HG02970 (cell line): Measurements from ENCODE around the gene RBPJ.
"Not testable (repeated sequence)": the region's sequence is repeated elsewhere in the genome, so short reads cannot be mapped to it uniquely, and the experiment has no call there.

Experiments used
- ATAC-seq: cut with Tn5 transposase; IDR thresholded peaks from one replicate; pipeline ENCODE4 v1.9.1; 2021; ENCODE audit warnings: mild to moderate bottlenecking, moderate library complexity, moderate number of reproducible peaks; ENCODE audit not compliant: unreplicated experiment, low FRiP score

RBPJ gene

GRCh38 chr4:26368685-26369084, 47.9 kb downstream of the RBPJ start:
- ATAC-seq, result no peak

DNA sequence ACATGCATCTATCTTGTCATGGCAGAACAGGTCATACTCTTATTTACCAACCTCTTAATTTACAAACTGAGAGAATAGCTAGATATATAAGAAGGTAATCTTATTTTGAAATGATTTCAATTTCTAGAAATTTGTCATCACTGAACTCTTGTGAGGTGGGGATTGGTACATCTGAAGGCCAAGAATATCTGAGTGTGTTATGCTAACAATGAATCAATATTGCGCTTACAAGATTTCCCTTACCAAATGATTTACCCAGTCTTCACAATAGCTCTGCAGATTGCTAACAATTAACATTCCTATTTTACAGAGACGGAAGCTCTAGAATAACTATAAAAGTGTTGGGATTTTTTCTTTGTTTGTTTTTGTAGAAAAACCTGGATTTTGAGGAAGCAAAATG, 48.3 kb downstream of the RBPJ start:
- no peak for ATAC-seq

- no peak for ATAC-seq
Measured at GRCh38 chr4:26369581-26369980, 48.8 kb downstream of the RBPJ start.

- ATAC-seq, result no peak
Measured at GRCh38 chr4:26372076-26372475, 51.3 kb downstream of the RBPJ start.

GRCh38 chr4:26372525-26373172, 51.8 kb downstream of the RBPJ start:
- peak; percentile 63 for ATAC-seq

DNA sequence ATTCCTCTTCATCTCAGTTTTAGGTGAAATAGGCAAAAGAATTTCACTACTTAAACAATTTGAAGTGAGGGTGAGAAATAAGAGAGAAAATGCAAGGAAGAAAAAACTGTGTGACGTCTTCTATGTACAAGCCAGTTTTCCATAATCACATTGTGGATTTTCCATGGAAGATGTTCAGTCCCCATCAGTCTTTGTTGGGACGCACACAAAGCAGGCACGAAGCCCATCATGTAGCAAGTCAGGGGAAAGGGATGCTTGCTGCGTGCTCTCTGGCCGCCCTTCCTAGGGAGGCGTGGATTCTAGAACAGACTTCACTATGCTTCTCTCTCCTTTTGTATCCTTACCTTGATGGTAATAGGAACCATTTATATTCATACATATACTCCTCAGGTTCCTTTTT, 54.7 kb downstream of the RBPJ start:
- ATAC-seq, result no peak

DNA sequence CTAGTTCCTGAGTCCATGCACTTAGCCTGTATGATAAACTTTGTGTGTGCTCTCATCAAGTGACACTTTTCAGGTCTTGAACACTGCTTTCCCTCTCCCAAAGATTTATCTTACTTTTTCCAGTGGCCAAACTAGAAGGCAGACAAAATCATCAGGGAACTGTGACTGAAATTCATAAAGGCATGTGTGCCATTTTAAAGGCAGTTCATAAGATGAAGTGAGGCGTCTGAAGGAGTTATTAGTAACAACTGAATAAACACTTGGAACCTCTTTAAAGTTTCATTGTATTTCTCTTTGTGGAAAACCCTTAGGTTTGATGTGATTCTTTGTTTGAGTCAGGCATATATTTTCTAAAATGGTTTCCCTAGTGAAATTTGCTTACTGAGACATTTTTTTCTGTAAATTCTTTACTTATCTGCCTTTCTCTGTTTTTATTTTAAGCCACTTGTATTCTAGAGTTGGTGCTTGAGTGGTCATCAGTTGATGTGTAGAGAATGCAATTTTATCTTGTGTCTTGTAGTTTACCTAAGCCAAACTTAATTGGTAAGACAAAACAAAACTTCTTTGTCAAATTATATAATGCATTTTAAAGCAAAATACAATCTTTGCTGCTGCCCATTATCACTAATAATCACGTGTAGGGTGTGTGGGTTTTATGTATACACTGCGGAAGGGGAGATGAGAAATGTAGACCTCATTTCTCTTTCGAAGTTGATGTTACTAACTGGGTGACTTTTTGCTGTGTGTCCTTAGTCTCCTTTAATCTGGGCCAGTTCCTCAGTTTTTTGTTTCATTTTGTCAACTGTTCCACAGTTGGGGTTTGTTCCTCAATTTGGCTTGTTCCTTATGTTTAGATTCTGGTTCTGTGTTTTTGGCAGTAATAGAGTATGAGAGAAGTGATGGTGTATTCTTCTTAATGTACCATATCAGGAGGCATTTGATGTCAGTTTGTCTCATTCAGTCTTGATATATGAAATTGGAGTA, 56.8 kb downstream of the RBPJ start:
- ATAC-seq, result no peak

DNA sequence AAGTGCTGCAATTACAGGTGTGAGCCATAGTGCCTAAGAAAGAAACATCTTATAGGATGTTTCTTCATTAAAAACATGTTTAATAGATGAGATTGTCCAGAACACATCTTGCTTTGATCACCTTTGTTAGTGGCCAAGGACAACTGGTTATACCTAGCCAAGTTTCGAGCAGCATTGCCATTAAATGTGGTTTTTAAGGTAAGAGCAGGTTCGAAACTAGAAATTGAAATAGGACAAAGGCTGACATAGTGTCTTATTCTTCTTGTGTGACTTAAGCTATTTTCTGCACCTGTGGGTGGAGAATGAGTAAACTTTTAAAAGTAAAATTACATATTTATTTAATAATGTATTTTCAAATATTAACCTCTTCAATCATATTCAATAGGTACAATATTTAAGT, 59.0 kb downstream of the RBPJ start:
- ATAC-seq, result no peak

- no peak for ATAC-seq
Measured at GRCh38 chr4:26380740-26381139, 59.9 kb downstream of the RBPJ start.

- no peak for ATAC-seq
Measured at GRCh38 chr4:26384380-26385057, 63.7 kb downstream of the RBPJ start.

DNA sequence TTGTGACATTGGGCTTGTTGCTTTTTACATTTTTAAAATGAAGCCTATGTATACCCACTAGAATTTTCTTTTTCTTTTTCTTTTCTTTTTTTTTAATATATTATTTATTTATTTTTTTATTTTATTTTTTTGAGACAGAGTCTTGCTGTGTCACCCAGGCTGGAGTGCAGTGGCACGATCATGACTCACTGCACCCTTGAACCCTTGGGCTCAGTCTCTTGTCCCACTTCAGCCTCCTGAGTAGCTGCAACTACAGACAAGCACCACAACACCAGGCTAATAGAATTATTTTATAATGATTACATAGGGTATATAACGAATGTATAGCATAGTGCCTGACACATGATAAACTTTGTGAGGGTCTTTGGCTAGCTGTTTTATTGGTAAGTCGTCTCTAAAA, 64.9 kb downstream of the RBPJ start:
- no peak for ATAC-seq

- no peak for ATAC-seq
Measured at GRCh38 chr4:26386386-26386785, 65.6 kb downstream of the RBPJ start.

- ATAC-seq, result no peak
Measured at GRCh38 chr4:26388671-26389070, 67.9 kb downstream of the RBPJ start.

- ATAC-seq, result no peak
Measured at GRCh38 chr4:26397086-26397485, 76.3 kb downstream of the RBPJ start.

DNA sequence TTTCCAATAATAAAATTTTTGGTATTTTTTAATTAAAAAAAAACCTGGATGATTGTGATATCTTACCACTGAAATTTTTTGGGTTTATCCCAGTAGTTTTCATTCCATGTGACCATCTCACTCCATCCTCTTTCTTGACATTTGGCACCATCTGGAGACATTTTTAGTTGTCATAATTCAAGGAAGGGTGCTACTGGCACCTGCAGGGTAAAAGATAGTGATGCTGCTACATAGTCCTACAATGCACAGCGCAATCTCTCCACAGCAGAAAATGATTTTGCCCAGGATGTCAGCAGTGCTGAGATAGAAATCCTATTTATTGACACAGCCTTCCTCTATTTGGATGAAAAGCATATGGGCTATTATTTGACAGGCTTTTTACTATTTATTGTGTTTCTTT, 79.3 kb downstream of the RBPJ start:
- no peak for ATAC-seq

DNA sequence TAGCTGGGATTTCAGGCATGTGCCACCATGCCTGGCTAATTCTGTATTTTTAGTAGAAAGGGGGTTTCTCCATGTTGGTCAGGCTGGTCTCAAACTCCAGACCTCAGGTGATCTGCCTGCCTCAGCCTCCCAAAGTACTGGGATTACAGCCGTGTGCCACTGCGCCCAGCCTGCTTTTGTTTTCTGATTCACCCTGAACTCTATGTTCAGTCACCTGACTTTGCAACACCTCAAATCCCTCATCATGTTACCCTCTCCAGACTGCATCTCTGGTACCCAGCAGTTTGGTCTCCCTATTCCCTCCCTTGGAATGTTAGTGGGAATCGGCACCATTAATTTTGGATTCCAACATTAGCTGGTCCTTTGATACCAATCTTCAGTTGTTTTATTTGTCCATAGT, 81.2 kb downstream of the RBPJ start:
- ATAC-seq, result not testable (repeated sequence)

DNA sequence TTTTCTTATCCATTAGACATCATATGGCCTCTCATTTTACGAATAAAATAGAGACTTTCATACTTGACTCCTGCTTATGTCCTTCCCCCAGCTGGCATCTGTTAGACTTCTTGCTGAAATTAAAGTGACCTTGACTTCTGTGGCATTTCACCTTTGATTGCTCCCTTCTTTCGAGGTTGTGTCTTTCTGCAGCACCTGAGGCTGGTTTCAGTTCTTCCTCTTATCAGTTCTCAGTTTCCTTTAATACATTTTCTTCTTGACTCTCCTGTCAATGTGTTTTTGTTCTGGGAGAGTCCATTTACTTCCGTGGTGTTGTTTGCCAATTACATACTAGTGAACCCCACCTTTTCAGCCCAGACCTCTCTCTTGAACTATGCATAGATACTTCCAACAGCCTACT, 81.6 kb downstream of the RBPJ start:
- no peak for ATAC-seq

DNA sequence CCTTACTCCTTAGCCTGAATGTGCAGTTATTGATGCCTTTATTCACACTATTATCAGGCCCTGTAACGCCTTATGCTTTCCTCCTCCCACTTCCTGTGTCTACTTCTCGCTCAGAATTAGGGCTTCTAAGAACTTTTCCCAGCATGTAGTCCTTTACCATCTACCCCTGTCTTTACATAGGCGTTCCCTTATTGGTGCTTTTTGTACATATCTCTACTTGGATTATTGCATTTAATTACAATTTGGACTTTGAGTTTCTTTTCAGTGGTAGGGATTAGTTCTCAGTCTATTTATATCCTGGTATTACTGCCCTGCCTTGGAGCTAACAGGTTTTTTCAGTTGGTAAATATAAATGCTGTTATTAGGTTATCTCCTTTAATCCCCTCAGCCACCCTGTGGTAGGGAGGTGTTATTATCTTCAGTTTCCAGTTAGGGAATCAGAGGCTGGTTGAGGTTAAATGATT, 84.0 kb downstream of the RBPJ start:
- ATAC-seq, result no peak

GRCh38 chr4:26406346-26406975, 85.6 kb downstream of the RBPJ start:
- no peak for ATAC-seq

- no peak for ATAC-seq
Measured at GRCh38 chr4:26407476-26407875, 86.7 kb downstream of the RBPJ start.
